K562 (cell line): ENCODE results near the gene TDG. TPM values are rescaled to one million over a fixed set of nuclear protein-coding genes. Genes with fewer than 3 reads are reported as not detected.

Source experiments
- ATAC-seq: fragments of 200-7000 bp; cut with Tn5 transposase; 3 replicates; pipeline ENCODE4 v1.9.1; 2020; ENCODE audit warnings: moderate library complexity
- BruUV-seq: library from RNA; stranded (reverse); fragments of 400-500 nt; replicated peaks from 2 replicates; lab custom pipeline; 2021; lab: Mats Ljungman, UMichigan
- CTCF ChIA-PET: fragments of 300-600 bp; formaldehyde crosslinking; extraction: SDS; loops from one replicate; lab custom pipeline; 2021; ENCODE audit warnings: low intra/inter-chr PET ratio; lab: Yijun Ruan, JAX
- POLR2A ChIA-PET: fragments of 300-600, 350-650 bp; sonication (Branson Sonifier 250); formaldehyde crosslinking; extraction: SDS; loops from one replicate; lab custom pipeline; 2021; ENCODE audit warnings: antibody characterized with exemption, inconsistent platforms; lab: Yijun Ruan, JAX
- DNase-seq, 4 experiments: peaks; one replicate each; pipeline versions ENCODE4 v3.0.0 to v3.0.0-alpha.2; 2011 to 2018; ENCODE audit warnings: low spot score in 3 of 4, mixed read lengths in 3 of 4; ENCODE audit errors: extremely low read depth in 1 of 4
- FAIRE-seq: peaks from 2 replicates; lab custom pipeline; 2011; peaks lifted over from hg19 to GRCh38; lab: Jason Lieb, UNC
- H2AFZ ChIP-seq: 2 replicates; pipeline ENCODE4 v1.6.0; 2011; ENCODE audit warnings: low read depth, low read length, control low read depth, inconsistent platforms
- H3K27ac ChIP-seq: fragments of 200-600 bp; 3 replicates; pipeline ENCODE4 v1.8.0; 2011; ENCODE audit warnings: low read depth, mild to moderate bottlenecking, control low read depth, inconsistent platforms, low read length, moderate library complexity, mixed read lengths; ENCODE audit errors: extremely low read depth
- H3K27me3 ChIP-seq, 2 experiments: fragments of 300-600 bp in 1 of 2; 2 replicates in 1 of 2; 3 replicates in 1 of 2; pipeline versions ENCODE4 v1.6.0 to v1.8.0; 2011; ENCODE audit warnings: inconsistent platforms in 2 of 2, low read length in 2 of 2, mild to moderate bottlenecking in 1 of 2, mixed read lengths in 1 of 2, moderate library complexity in 1 of 2; ENCODE audit not compliant: control insufficient read depth in 2 of 2, insufficient read depth in 2 of 2
- H3K36me3 ChIP-seq: fragments of 300-600 bp; 3 replicates; pipeline ENCODE4 v1.8.0; 2011; ENCODE audit warnings: mild to moderate bottlenecking, low read length, inconsistent platforms; ENCODE audit not compliant: control insufficient read depth, insufficient read depth
- H3K4me1 ChIP-seq, 2 experiments: fragments of 200-600 bp in 1 of 2; replicated peaks in 1 of 2; 2 replicates in 1 of 2; 3 replicates in 1 of 2; pipeline versions ENCODE4 v1.5.1 to v1.8.0; 2011; ENCODE audit warnings: inconsistent platforms in 2 of 2, low read length in 2 of 2, mild to moderate bottlenecking in 1 of 2, mixed read lengths in 1 of 2, moderate library complexity in 1 of 2; ENCODE audit not compliant: control insufficient read depth in 2 of 2, insufficient read depth in 2 of 2
- H3K4me2 ChIP-seq: 2 replicates; pipeline ENCODE4 v1.6.1; 2011; ENCODE audit warnings: low read length, control low read depth, inconsistent platforms, mixed read lengths; ENCODE audit not compliant: insufficient read depth
- H3K4me3 ChIP-seq: fragments of 200-600 bp; sonication (generic), shearing (Covaris generic); 2 replicates; pipeline ENCODE4 v1.5.1; 2016; ENCODE audit warnings: control low read depth, inconsistent platforms
- H3K79me2 ChIP-seq: fragments of 200-600 bp; 3 replicates; pipeline ENCODE4 v1.8.0; 2011; ENCODE audit warnings: low read length, inconsistent platforms; ENCODE audit not compliant: control insufficient read depth, insufficient read depth
- H3K9ac ChIP-seq, 2 experiments: 2 replicates each; pipeline versions ENCODE4 v1.6.0 to v1.6.1; 2011; ENCODE audit warnings: low read depth in 2 of 2, low read length in 2 of 2, control low read depth in 1 of 2, inconsistent platforms in 1 of 2, mild to moderate bottlenecking in 1 of 2, mixed read lengths in 1 of 2; ENCODE audit not compliant: insufficient read depth in 1 of 2
- H3K9me1 ChIP-seq: one replicate; pipeline ENCODE4 v1.6.0; 2011; ENCODE audit warnings: inconsistent platforms, mild to moderate bottlenecking, low read length, moderate library complexity; ENCODE audit not compliant: control insufficient read depth, insufficient read depth
- H3K9me3 ChIP-seq: replicated peaks from 2 replicates; pipeline ENCODE4 v1.5.1; 2011; ENCODE audit warnings: low read depth, low read length, inconsistent platforms; ENCODE audit not compliant: control insufficient read depth, insufficient read depth
- H4K20me1 ChIP-seq: replicated peaks from 2 replicates; pipeline ENCODE4 v1.6.1; 2011; ENCODE audit warnings: low read length, inconsistent platforms, mixed read lengths; ENCODE audit not compliant: control insufficient read depth, insufficient read depth
- CREBBP ChIP-seq: IDR thresholded peaks from one replicate; pipeline ENCODE4 v1.6.1; 2012; ENCODE audit warnings: low read depth, mild to moderate bottlenecking, control low read depth, inconsistent platforms, low read length
- ILK ChIP-seq: fragments of 450-650 bp; IDR thresholded peaks from 2 replicates; pipeline ENCODE4 v1.6.1; 2016; ENCODE audit warnings: missing genetic modification characterization, low read depth, mild to moderate bottlenecking, missing compliant biosample characterization, moderate library complexity, borderline replicate concordance
- JUNB ChIP-seq: fragments of 450-650 bp; formaldehyde crosslinking; conservative IDR thresholded peaks from 2 replicates; pipeline ENCODE4 v1.4.0; 2020; ENCODE audit warnings: mild to moderate bottlenecking
- MCM3 ChIP-seq: fragments of 450-650 bp; IDR thresholded peaks from 2 replicates; pipeline ENCODE4 v1.6.1; 2016
- PHF20 ChIP-seq: fragments of 450-650 bp; IDR thresholded peaks from 2 replicates; pipeline ENCODE4 v1.6.1; 2018; ENCODE audit not compliant: partially characterized antibody
- RBM14 ChIP-seq: fragments of 200-400 bp; formaldehyde crosslinking; IDR thresholded peaks from 2 replicates; pipeline ENCODE4 v1.6.1; 2018; ENCODE audit warnings: low read depth, mild to moderate bottlenecking, low read length, moderate library complexity, borderline replicate concordance; ENCODE audit not compliant: insufficient read depth
- SLC30A9 ChIP-seq: fragments of 250-450 bp; sonication (Bioruptor Pico); IDR thresholded peaks from 2 replicates; pipeline ENCODE4 v1.8.0; 2022; ENCODE audit warnings: mild to moderate bottlenecking, moderate library complexity
- SMARCA5 ChIP-seq: fragments of 450-650 bp; IDR thresholded peaks from 2 replicates; pipeline ENCODE4 v1.6.1; 2016
- STAT5B ChIP-seq: fragments of 250-450 bp; sonication (Bioruptor Pico); IDR thresholded peaks from 2 replicates; pipeline ENCODE4 v1.8.0; 2021; ENCODE audit warnings: mild to moderate bottlenecking, inconsistent platforms
- TOE1 ChIP-seq, 2 experiments: fragments of 450-650 bp in 1 of 2; sonication (generic) in 1 of 2; formaldehyde crosslinking in 1 of 2; IDR thresholded peaks; 2 replicates each; pipeline versions ENCODE4 v1.7.1 to v1.8.0; 2016 to 2022; ENCODE audit warnings: borderline replicate concordance in 2 of 2, mild to moderate bottlenecking in 2 of 2, antibody characterized with exemption in 1 of 2, inconsistent platforms in 1 of 2, low read depth in 1 of 2, missing genetic modification reagents in 1 of 2, moderate library complexity in 1 of 2
- XRCC3 ChIP-seq: fragments of 450-650 bp; IDR thresholded peaks from 2 replicates; pipeline ENCODE4 v1.6.1; 2017; ENCODE audit warnings: mild to moderate bottlenecking, moderate library complexity
- ZNF263 ChIP-seq: sonication (generic); formaldehyde crosslinking; IDR thresholded peaks from 2 replicates; pipeline ENCODE4 v1.8.0; 2022; ENCODE audit warnings: mild to moderate bottlenecking, missing genetic modification reagents, borderline replicate concordance
- ZNF407 ChIP-seq: fragments of 450-650 bp; IDR thresholded peaks from 2 replicates; pipeline ENCODE4 v1.6.1; 2016; ENCODE audit warnings: low read depth
- ZNF639 ChIP-seq, 2 experiments: fragments of 200-800 bp in 1 of 2; sonication (Bioruptor generic) in 1 of 2; sonication (generic) in 1 of 2; formaldehyde crosslinking in 1 of 2; IDR thresholded peaks in 1 of 2; conservative IDR thresholded peaks in 1 of 2; 2 replicates each; pipeline versions ENCODE4 v1.5.0 to v1.6.1; 2016 to 2020; ENCODE audit warnings: missing compliant biosample characterization in 1 of 2, missing genetic modification characterization in 1 of 2, missing genetic modification reagents in 1 of 2
- WGBS: fragments of 100-300 bp; shearing (Covaris generic); methylation state at CpG from one replicate; pipeline ENCODE4 v1.1.6; 2016; ENCODE audit warnings: low coverage, mixed read lengths; ENCODE audit not compliant: insufficient coverage; ENCODE audit errors: missing lambda C conversion rate; 5-methylcytosine and 5-hydroxymethylcytosine counted together
- in situ Hi-C: fragments of 300-500 bp; cut with MboI; formaldehyde crosslinking; loops from 4 replicates; pipeline ENCODE4 v1.15.0; 2018; ENCODE audit warnings: inconsistent platforms, mixed read lengths
- intact Hi-C: fragments of 100-400 bp; cut with micrococcal nuclease; formaldehyde crosslinking; loops from 2 replicates; pipeline ENCODE4 v1.14.2; 2022
- polyA plus RNA-seq, 8 experiments: library from polyadenylated mRNA; depleted of rRNA in 4 of 8; stranded (reverse) in 5 of 8; unstranded in 3 of 8; fragments of >200 nt; fragmentation: Nextera tagmentation in 2 of 8; fragmentation: Illumina TruSeq in 1 of 8; extraction: Ambion mirVana in 2 of 8; extraction: Trizol in 1 of 8; gene quantifications; 2 replicates each; pipeline versions ENCODE4 v1.2.1 to v1.2.3, GENCODE V29; 2011 to 2014; ENCODE audit warnings: inconsistent platforms in 1 of 8, missing spikeins in 1 of 8
- total RNA-seq, 7 experiments: library from RNA; depleted of rRNA in 6 of 7; stranded (reverse); fragments of >200 nt in 6 of 7; fragmentation: Illumina TruSeq in 2 of 7; extraction: Trizol in 2 of 7; gene quantifications; 2 replicates each; pipeline versions ENCODE4 v1.2.1 to v1.2.3, GENCODE V29; 2011 to 2021; ENCODE audit warnings: low replicate concordance in 1 of 7

TDG gene
- total and polyA plus RNA-seq, 9 of the 15 experiments (the other 6 are each of a cell fraction or from before 2014, with no cell fraction given): 37.6 to 77.2 (median 64.0) TPM

GRCh38 chr12:103952497-103952896 lies 13.2 kb upstream of the TDG start:
- H3K9ac ChIP-seq: no peak overlapping the region
- WGBS: 95% methylated on average over 1 of the region's 1 CpG
- peaks cover 74% of the 10 kb centered on the region for H3K36me3 ChIP-seq
- in situ Hi-C loops: no loop called here
- no peak overlapping the region for H3K4me2 ChIP-seq
- no peaks in the 10 kb centered on the region for H3K27me3 ChIP-seq
- ATAC-seq (no peak), DNase-seq (no peak), FAIRE-seq (no peak)
- H2AFZ ChIP-seq: no peak overlapping the region
- H3K9me3 ChIP-seq: no peaks in the 10 kb centered on the region
- POLR2A ChIA-PET: interaction anchor here (0.6 to 5.3 kb wide), 5 partner anchors 10 to 23 kb away, joined by 4 to 45 read pairs (median 5); partner anchors contain the start of genes HSP90B1 and TDG
- peaks cover 42% of the 10 kb centered on the region for H3K79me2 ChIP-seq
- H3K27ac ChIP-seq: no peak overlapping the region
- no peak overlapping the region for H3K4me3 ChIP-seq
- CTCF ChIA-PET: no interaction called here
- H4K20me1 ChIP-seq: no peaks in the 10 kb centered on the region
- BruUV-seq: no TSS peak
- H3K9me1 ChIP-seq: no peaks in the 10 kb centered on the region
- H3K4me1 ChIP-seq: peaks cover 0 to 4% of the 10 kb centered on the region in 2 experiments; a peak in 2 of 5 replicates
- intact Hi-C loops: no loop called here
- TF ChIP-seq ZNF407: no peak
- TF ChIP-seq RBM14: no peak
- no peak for TF ChIP-seq STAT5B (CRISPR knock-in tag)
- no peak for TF ChIP-seq SLC30A9 (CRISPR knock-in tag)
- no peak for TF ChIP-seq SMARCA5
- no peak for TF ChIP-seq CREBBP
- TF ChIP-seq MCM3: no peak
- no peak for TF ChIP-seq JUNB (CRISPR knock-in tag)
- TF ChIP-seq ZNF639 (CRISPR knock-in tag; conservative IDR thresholded peaks at IDR 0.05 in 1 of 2, IDR thresholded peaks at IDR 0.05 in 1 of 2): no peak
- TF ChIP-seq XRCC3: no peak
- TF ChIP-seq TOE1 (IDR thresholded peaks at IDR 0.05; ENCODE audit: borderline replicate concordance): no peak
- TF ChIP-seq TOE1 (CRISPR knock-in tag; IDR thresholded peaks at IDR 0.05; ENCODE audit: borderline replicate concordance, low read depth): no peak
- no peak for TF ChIP-seq PHF20
- no peak for TF ChIP-seq ILK (tag)
- TF ChIP-seq ZNF263: no peak
